Ishikawa (cell line): Measurements from ENCODE around the gene RASA3.

Experiments used
- CEBPB ChIP-seq: IDR thresholded peaks from 2 replicates; pipeline ENCODE4 v1.6.1; 2012
- CREB1 ChIP-seq: IDR thresholded peaks from 2 replicates; pipeline ENCODE4 v1.6.1; 2012; ENCODE audit warnings: low read depth
- MAX ChIP-seq: IDR thresholded peaks from 2 replicates; pipeline ENCODE4 v1.6.1; 2012
- RAD21 ChIP-seq: IDR thresholded peaks from 2 replicates; pipeline ENCODE4 v1.6.1; 2012; ENCODE audit warnings: low read depth
- TAF1 ChIP-seq: IDR thresholded peaks from 2 replicates; pipeline ENCODE4 v1.6.1; 2012; ENCODE audit warnings: low read depth, mild to moderate bottlenecking
- TCF12 ChIP-seq: IDR thresholded peaks from 2 replicates; pipeline ENCODE4 v1.6.1; 2012; ENCODE audit warnings: low read depth
- YY1 ChIP-seq: IDR thresholded peaks from 2 replicates; pipeline ENCODE4 v1.6.1; 2012; ENCODE audit warnings: low read depth

DNA sequence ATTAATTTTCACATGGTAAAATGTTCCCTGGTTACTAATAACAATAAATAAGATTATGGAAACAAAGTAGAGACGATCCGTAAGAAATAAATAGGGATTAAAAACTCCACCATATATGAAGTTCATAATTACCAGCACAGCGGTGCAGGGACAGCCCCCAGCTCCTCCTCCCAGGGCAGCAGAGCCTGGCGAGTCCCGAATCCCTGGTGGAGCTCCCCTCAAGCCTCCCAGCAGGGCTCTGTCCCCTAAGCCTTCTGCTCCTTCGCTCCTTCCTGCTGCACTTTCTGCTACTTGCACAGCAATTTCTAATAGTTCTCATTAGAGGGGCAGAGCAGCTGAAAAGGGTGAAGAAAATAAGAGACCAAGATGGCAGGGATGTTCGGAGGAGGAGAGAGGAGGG lies 43.6 kb downstream of the RASA3 start:
- TF ChIP-seq MAX (no peak), TAF1 (no peak), RAD21 (no peak), YY1 (no peak), CEBPB (no peak), CREB1 (no peak), TCF12 (no peak)
